ENCODE results near the gene SIRPB1. TPM values are rescaled to one million over a fixed set of nuclear protein-coding genes. Genes with fewer than 3 reads are reported as not detected.

Gene SIRPB1
- 0.22 to 0.90 TPM (median 0.68 TPM) in 5 replicates for total RNA-seq (2022; extraction: Qiagen RNA extraction; ENCODE audit: low read depth)

GRCh38 chr20:1619861-1620444, at the start of gene SIRPB1:
SIRPB1 (minus strand) TSS chr20:1620009; CDS start chr20:1619944, 65 bp downstream.

GRCh38 chr20:1657556-1658334, 37.9 kb upstream of the SIRPB1 start, which contains the start of gene SIRPG:
SIRPG (minus strand) TSS chr20:1657779; CDS start chr20:1657714, 65 bp downstream.

Other genes starting within 250 kb of the SIRPB1 start
- gene FKBP1A, start 227.0 kb downstream of the SIRPB1 start, total RNA-seq (2022; extraction: Qiagen RNA extraction; ENCODE audit: low read depth): 447 to 554 TPM (median 504 TPM) in 5 replicates
- gene NSFL1C, start 153.2 kb downstream of the SIRPB1 start, total RNA-seq (2022; extraction: Qiagen RNA extraction; ENCODE audit: low read depth): 110 to 150 TPM (median 118 TPM) in 5 replicates
- not detected in 5 replicates for gene SIRPB2, start 128.6 kb downstream of the SIRPB1 start, total RNA-seq (2022; extraction: Qiagen RNA extraction; ENCODE audit: low read depth)
- not detected in 5 replicates for gene SIRPD, start 62.3 kb downstream of the SIRPB1 start, total RNA-seq (2022; extraction: Qiagen RNA extraction; ENCODE audit: low read depth)
- not detected in 5 replicates for gene SIRPG, start 37.8 kb upstream of the SIRPB1 start, total RNA-seq (2022; extraction: Qiagen RNA extraction; ENCODE audit: low read depth)